Heart right ventricle (tissue), 16 donors: ENCODE data around the gene HIVEP3. TPM values are rescaled to one million over a fixed set of nuclear protein-coding genes. Genes with fewer than 3 reads are reported as not detected.

ENCODE experiments used
- ATAC-seq, 8 donors: fragments of 200-7000 bp; cut with Tn5 transposase; one replicate each; pipeline ENCODE4 v1.9.1; 2020; ENCODE audit warnings: mild to moderate bottlenecking in 8 of 8, moderate library complexity in 8 of 8, moderate number of reproducible peaks in 1 of 8
- DNase-seq, 2 donors: peaks; one replicate each; pipeline ENCODE4 v3.0.0-alpha.2; 2020
- H3K27ac ChIP-seq, 10 donors: fragments of 200-600 bp; sonication (generic) in 2 of 10; one replicate each; pipeline versions ENCODE4 v1.5.0 to v1.8.0; 2020 to 2022; ENCODE audit warnings: mild to moderate bottlenecking in 3 of 10
- H3K27me3 ChIP-seq, 7 donors: fragments of 200-600 bp; one replicate each; pipeline ENCODE4 v1.8.0; 2021 to 2022; ENCODE audit warnings: mild to moderate bottlenecking in 2 of 7
- H3K36me3 ChIP-seq, 9 donors: fragments of 200-600 bp; sonication (generic) in 1 of 9; one replicate each; pipeline versions ENCODE4 v1.5.0 to v1.8.0; 2020 to 2022; ENCODE audit warnings: mild to moderate bottlenecking in 2 of 9
- H3K4me1 ChIP-seq, 9 donors: fragments of 200-600 bp; sonication (generic) in 1 of 9; one replicate each; pipeline versions ENCODE4 v1.5.0 to v1.8.0; 2020 to 2022; ENCODE audit warnings: mild to moderate bottlenecking in 4 of 9
- H3K4me3 ChIP-seq, 10 donors: fragments of 200-600 bp; sonication (generic) in 2 of 10; one replicate each; pipeline versions ENCODE4 v1.5.0 to v1.8.0; 2020 to 2022; ENCODE audit warnings: mild to moderate bottlenecking in 7 of 10, moderate library complexity in 2 of 10
- H3K9me3 ChIP-seq, 11 donors: fragments of 200-600 bp in 10 of 11; sonication (generic) in 2 of 11; one replicate each; pipeline versions ENCODE4 v1.5.0 to v1.8.0; 2013 to 2022; ENCODE audit warnings: mild to moderate bottlenecking in 2 of 11, control low read depth in 1 of 11, moderate library complexity in 1 of 11
- CTCF ChIP-seq, 9 donors: fragments of 200-600 bp; sonication (generic) in 2 of 9; IDR thresholded peaks; one replicate each; pipeline versions ENCODE4 v1.5.0 to v1.8.0; 2021 to 2022; ENCODE audit warnings: antibody characterized with exemption in 9 of 9, mild to moderate bottlenecking in 5 of 9, moderate library complexity in 1 of 9
- WGBS, 2 donors: extraction: QIAGEN DNeasy Blood & Tissue Kit; methylation state at CpG; one replicate each; pipeline ENCODE4 v1.1.7; 2013; ENCODE audit warnings: inconsistent platforms in 1 of 2; 5-methylcytosine and 5-hydroxymethylcytosine counted together
- intact Hi-C, 10 donors: fragments of 100-400 bp; cut with DNase I; formaldehyde crosslinking; loops; one replicate each; pipeline versions ENCODE4 v1.11.1 to v1.14.2; 2022
- polyA plus RNA-seq, 2 donors: library from polyadenylated mRNA; stranded (reverse); fragments of 200-250 nt; gene quantifications; one replicate each; pipeline ENCODE4 v1.2.3, GENCODE V29; 2013
- total RNA-seq, 10 donors: library from RNA; stranded (reverse); fragmentation: NEBNext Ultra II Directional in 3 of 10; extraction: Animal tissue kit (Norgen Biotek cat#: 25700) in 3 of 10; gene quantifications; one replicate each; pipeline versions ENCODE4 v1.2.1 to v1.2.4, GENCODE V29; 2021 to 2023
- donor health status: Arrhythmogenic right ventricular cardiomyopathy.
- donor health status: ischemic (EF 13 %, LVEDD 7.1; RV severe dilation, severe dysfunction).
- donor health status: healthy with polysubstance abuse.
- donor health status: DM: no; HTN: yes; CAD: no.
- donor health status: DM: no; HTN: no; CAD: no.
- donor health status: ischemic (EF 25% LVEDD 6.9; RV normal size, moderate dysfunction).
- donor health status: ischemic (EF 25% LVEDD 5.7; RV mildly dilated, moderate dysfunction).
- donor health status: healthy.
- donor health status: DM: yes; HTN: yes; CAD: no.
- donor health status: Ischemic cardiomyopathy.
- donor health status: ischemic (EF 35%, LVEDD 5.7; RV mildly dilated, moderate dysfunction).
- donor health status: nonischemic (EF 11% LVEDD 7.7; RV severe dilation, severe dysfunction).
- donor health status: DM: yes; HTN: yes; CAD: no.
- donor health status: PGD.
- donor health status: ischemic (EF 29% LVEDD 5.4; RV normal size, mild dysfunction).
- donor health status: nonischemic (EF 23%, LVEDD 6.1; RV moderate dilation, normal function).

The HIVEP3 gene
- total and polyA plus RNA-seq, 12 donors: 2.6 to 7.5 (median 5.2) TPM

GRCh38 chr1:41914516-41914915 is 4.2 kb downstream of the HIVEP3 start:
- intact Hi-C loops: loop anchor here in 1 of 10 donors (10.0 kb wide), 2 partner anchors 110 to 250 kb away; no protein-coding TSS in a partner anchor
- H3K36me3 ChIP-seq: no peaks in the 10 kb centered on the region
- 69 to 70% methylated on average over 3 of the region's 3 CpGs for WGBS, 2 donors

GRCh38 chr1:41913014-41913413 is 5.7 kb downstream of the HIVEP3 start:
- no peaks in the 10 kb centered on the region for H3K36me3 ChIP-seq
- 89 to 90% methylated on average over 1 of the region's 1 CpG for WGBS, 2 donors
- peaks cover 0 to 18% (median 0%) of the 10 kb centered on the region in 7 donors for H3K27me3 ChIP-seq
- peaks cover 8 to 29% (median 22%) of the 10 kb centered on the region in 9 donors for H3K4me1 ChIP-seq
- no peak overlapping the region for H3K4me3 ChIP-seq
- no peak for DNase-seq
- intact Hi-C loops: loop anchor here in 1 of 10 donors (10.0 kb wide), 2 partner anchors 108 to 248 kb away; no protein-coding TSS in a partner anchor
- no peak for ATAC-seq
- no peak for TF ChIP-seq CTCF (IDR thresholded peaks at IDR 0.05)
- no peak overlapping the region for H3K27ac ChIP-seq
- peaks cover 0 to 16% (median 0%) of the 10 kb centered on the region in 11 donors for H3K9me3 ChIP-seq

More at GRCh38 chr1:41914516-41914915, 4.2 kb downstream of the HIVEP3 start:
- ATAC-seq (no peak), DNase-seq (no peak)
- peaks cover 8 to 44% (median 31%) of the 10 kb centered on the region in 9 donors for H3K4me1 ChIP-seq
- no peak overlapping the region for H3K4me3 ChIP-seq
- peaks cover 0 to 31% (median 0%) of the 10 kb centered on the region in 7 donors for H3K27me3 ChIP-seq
- peak overlapping the region in 1 of 10 donors; percentile 28 for H3K27ac ChIP-seq
- H3K9me3 ChIP-seq: peaks cover 0 to 10% (median 0%) of the 10 kb centered on the region in 11 donors
- TF ChIP-seq CTCF (IDR thresholded peaks at IDR 0.05): no peak

GRCh38 chr1:41908288-41908895 is 10.3 kb downstream of the HIVEP3 start:
- ATAC-seq (no peak), DNase-seq (no peak)
- TF ChIP-seq CTCF (IDR thresholded peaks at IDR 0.05): no peak
- Histone ChIP-seq H3K36me3 (no peaks in the 10 kb centered on the region), H3K4me3 (no peak overlapping the region), H3K27me3 (no peaks in the 10 kb centered on the region), H3K27ac (no peak overlapping the region), H3K9me3 (peaks cover 0 to 16% (median 0%) of the 10 kb centered on the region in 11 donors), H3K4me1 (peaks cover 0 to 3% (median 0%) of the 10 kb centered on the region in 9 donors)
- 63 to 68% methylated on average over 3 of the region's 3 CpGs for whole genome bisulfite sequencing, 2 donors
- intact Hi-C loops: loop anchor here in 1 of 10 donors (10.0 kb wide), 1 partner anchor 126 kb away; no protein-coding TSS in a partner anchor

GRCh38 chr1:41907446-41907845 is 11.3 kb downstream of the HIVEP3 start:
- peaks cover 0 to 12% (median 8%) of the 10 kb centered on the region in 9 donors for H3K4me1 ChIP-seq
- TF ChIP-seq CTCF (IDR thresholded peaks at IDR 0.05): no peak
- H3K9me3 ChIP-seq: peaks cover 0 to 16% (median 0%) of the 10 kb centered on the region in 11 donors
- DNase-seq (no peak), ATAC-seq (no peak)
- 95 to 97% methylated on average over 8 of the region's 8 CpGs for WGBS, 2 donors
- H3K27ac ChIP-seq: no peak overlapping the region
- no peak overlapping the region for H3K4me3 ChIP-seq
- H3K27me3 ChIP-seq: no peaks in the 10 kb centered on the region
- intact Hi-C loops: loop anchor here in 1 of 10 donors (10.0 kb wide), 1 partner anchor 127 kb away; no protein-coding TSS in a partner anchor
- H3K36me3 ChIP-seq: no peaks in the 10 kb centered on the region
